Smooth muscle cell (in vitro differentiated cells): Measurements from ENCODE around the gene MAST4. TPM values are rescaled to one million over a fixed set of nuclear protein-coding genes. Genes with fewer than 3 reads are reported as not detected.

Experiments
- DNase-seq: peaks from one replicate; lab custom pipeline; 2025; ENCODE audit not compliant: unreplicated experiment; lab: John Stamatoyannopoulos, UW
- H2AFZ ChIP-seq: fragments of 200-600 bp; sonication (generic); 2 replicates; pipeline ENCODE4 v1.6.0; 2016; ENCODE audit warnings: antibody characterized with exemption, low read depth, mild to moderate bottlenecking
- H3F3A ChIP-seq: fragments of 200-600 bp; sonication (generic); 2 replicates; pipeline ENCODE4 v1.6.0; 2017; ENCODE audit warnings: antibody characterized with exemption, low read depth
- H3K27ac ChIP-seq: fragments of 200-600 bp; sonication (generic); 2 replicates; pipeline ENCODE4 v1.5.1; 2016; ENCODE audit warnings: low read depth, mild to moderate bottlenecking
- H3K27me3 ChIP-seq: fragments of 200-600 bp; sonication (generic); 2 replicates; pipeline ENCODE4 v1.6.1; 2016; ENCODE audit warnings: low read depth, mild to moderate bottlenecking
- H3K36me3 ChIP-seq: fragments of 200-600 bp; sonication (generic); 2 replicates; pipeline ENCODE4 v1.5.1; 2016; ENCODE audit warnings: low read depth
- H3K4me1 ChIP-seq: fragments of 200-600 bp; sonication (generic); 2 replicates; pipeline ENCODE4 v1.5.1; 2016; ENCODE audit warnings: low read depth
- H3K4me2 ChIP-seq: fragments of 200-600 bp; sonication (generic); 2 replicates; pipeline ENCODE4 v1.6.0; 2016; ENCODE audit warnings: mild to moderate bottlenecking
- H3K4me3 ChIP-seq: fragments of 200-600 bp; sonication (generic); 2 replicates; pipeline ENCODE4 v1.5.1; 2016; ENCODE audit warnings: mild to moderate bottlenecking
- H3K79me2 ChIP-seq: fragments of 200-600 bp; sonication (generic); 2 replicates; pipeline ENCODE4 v1.6.0; 2016; ENCODE audit warnings: low read depth, mild to moderate bottlenecking
- H3K9ac ChIP-seq: fragments of 200-600 bp; sonication (generic); 2 replicates; pipeline ENCODE4 v1.6.0; 2016; ENCODE audit warnings: low read depth
- H3K9me3 ChIP-seq: fragments of 200-600 bp; sonication (generic); replicated peaks from 2 replicates; pipeline ENCODE4 v1.5.1; 2016; ENCODE audit warnings: low read depth
- H4K20me1 ChIP-seq: fragments of 200-600 bp; sonication (generic); 2 replicates; pipeline ENCODE4 v1.6.0; 2016; ENCODE audit warnings: low read depth
- CTCF ChIP-seq: fragments of 200-600 bp; sonication (generic); IDR thresholded peaks from 2 replicates; pipeline ENCODE4 v1.5.1; 2017; ENCODE audit warnings: borderline replicate concordance, mild to moderate bottlenecking, antibody characterized with exemption; ENCODE audit not compliant: insufficient read depth, poor library complexity, severe bottlenecking
- WGBS: methylation state at CpG from one replicate; pipeline ENCODE4 v1.1.7; 2016; ENCODE audit warnings: low lambda C conversion rate; 5-methylcytosine and 5-hydroxymethylcytosine counted together
- polyA plus RNA-seq: library from polyadenylated mRNA; unstranded; fragments of >200 nt; fragmentation: Nextera tagmentation; extraction: Ambion mirVana; gene quantifications from 2 replicates; pipeline ENCODE4 v1.2.1, GENCODE V29; 2016
- total RNA-seq: library from RNA; depleted of rRNA; stranded (reverse); fragments of >200 nt; gene quantifications from 2 replicates; pipeline ENCODE4 v1.2.3, GENCODE V29; 2014

MAST4 gene
- total and polyA plus RNA-seq, 2 experiments from 2014 or later, result 6.3 to 24.0 TPM

GRCh38 chr5:66789434-66789833 lies 193.2 kb downstream of the MAST4 start:
- DNase-seq, result no peak
- Histone ChIP-seq H2AFZ (no peak overlapping the region), H3K27me3 (no peaks in the 10 kb centered on the region), H4K20me1 (no peaks in the 10 kb centered on the region), H3F3A (no peaks in the 10 kb centered on the region), H3K79me2 (no peaks in the 10 kb centered on the region), H3K9ac (no peak overlapping the region), H3K36me3 (no peaks in the 10 kb centered on the region), H3K27ac (no peak overlapping the region), H3K4me2 (no peak overlapping the region), H3K4me1 (no peaks in the 10 kb centered on the region), H3K9me3 (no peaks in the 10 kb centered on the region), H3K4me3 (no peak overlapping the region)
- 85% methylated on average over 3 of the region's 3 CpGs for WGBS
- no peak for TF ChIP-seq CTCF

GRCh38 chr5:66793049-66793448 lies 196.9 kb downstream of the MAST4 start:
- H3K27ac ChIP-seq, result no peak overlapping the region
- no peak overlapping the region for H3K9ac ChIP-seq
- no peaks in the 10 kb centered on the region for H3K79me2 ChIP-seq
- no peaks in the 10 kb centered on the region for H3K9me3 ChIP-seq
- DNase-seq, result no peak
- no peaks in the 10 kb centered on the region for H3K27me3 ChIP-seq
- 96% methylated on average over 2 of the region's 2 CpGs for WGBS
- H3K4me2 ChIP-seq, result no peak overlapping the region
- H3K4me3 ChIP-seq, result no peak overlapping the region
- no peaks in the 10 kb centered on the region for H3K4me1 ChIP-seq
- no peak overlapping the region for H2AFZ ChIP-seq
- no peaks in the 10 kb centered on the region for H3F3A ChIP-seq
- TF ChIP-seq CTCF, result no peak
- H3K36me3 ChIP-seq, result no peaks in the 10 kb centered on the region
- no peaks in the 10 kb centered on the region for H4K20me1 ChIP-seq

- H3K4me3 ChIP-seq, result no peak overlapping the region
- DNase-seq, result no peak
- no peak overlapping the region for H3K4me2 ChIP-seq
- no peak overlapping the region for H3K9ac ChIP-seq
- no peak overlapping the region for H3K27ac ChIP-seq
- H3K9me3 ChIP-seq, result no peaks in the 10 kb centered on the region
- no peak for TF ChIP-seq CTCF
- no peaks in the 10 kb centered on the region for H3K79me2 ChIP-seq
- no peaks in the 10 kb centered on the region for H3K4me1 ChIP-seq
- H3K27me3 ChIP-seq, result no peaks in the 10 kb centered on the region
- H3F3A ChIP-seq, result no peaks in the 10 kb centered on the region
- 85% methylated on average over 1 of the region's 1 CpG for WGBS
- H3K36me3 ChIP-seq, result no peaks in the 10 kb centered on the region
- H4K20me1 ChIP-seq, result no peaks in the 10 kb centered on the region
- H2AFZ ChIP-seq, result no peak overlapping the region
These were observed 199.5 kb downstream of the MAST4 start for GRCh38 chr5:66795682-66796081.

GRCh38 chr5:66796305-66797292 lies 200.4 kb downstream of the MAST4 start:
- peak; percentile 22 for TF ChIP-seq CTCF
- no peak overlapping the region for H3K27ac ChIP-seq
- no peaks in the 10 kb centered on the region for H4K20me1 ChIP-seq
- no peaks in the 10 kb centered on the region for H3K36me3 ChIP-seq
- H3K4me2 ChIP-seq, result no peak overlapping the region
- no peak for DNase-seq
- H3K9ac ChIP-seq, result no peak overlapping the region
- H3K79me2 ChIP-seq, result no peaks in the 10 kb centered on the region
- no peaks in the 10 kb centered on the region for H3F3A ChIP-seq
- no peaks in the 10 kb centered on the region for H3K9me3 ChIP-seq
- H3K4me1 ChIP-seq, result no peaks in the 10 kb centered on the region
- no peaks in the 10 kb centered on the region for H3K27me3 ChIP-seq
- no peak overlapping the region for H2AFZ ChIP-seq
- WGBS, result 83% methylated on average over 9 of the region's 9 CpGs
- H3K4me3 ChIP-seq, result no peak overlapping the region
